HL-60 (cell line): Measurements from ENCODE around the gene PERM1.
A peak's percentile ranks its signal among the peaks of the same experiment; 100 is the strongest.

Experiments used
- DNase-seq, 2 experiments: peaks; one replicate each; pipeline ENCODE4 v3.0.0-alpha.2; 2010 to 2020; ENCODE audit warnings: low read depth in 1 of 2, low spot score in 1 of 2
- H3K27ac ChIP-seq: fragments of 250-450 bp; sonication (Bioruptor Pico); replicated peaks from 2 replicates; pipeline ENCODE4 v1.5.1; 2020; ENCODE audit warnings: mild to moderate bottlenecking, moderate library complexity
- H3K27me3 ChIP-seq: fragments of 250-450 bp; sonication (Bioruptor Pico); 2 replicates; pipeline ENCODE4 v1.5.1; 2021; ENCODE audit warnings: mild to moderate bottlenecking, moderate library complexity; ENCODE audit not compliant: insufficient read depth, poor library complexity, severe bottlenecking
- H3K4me3 ChIP-seq: replicated peaks from 2 replicates; pipeline ENCODE4 v1.5.1; 2011; ENCODE audit warnings: mild to moderate bottlenecking, control low read depth, low read length; ENCODE audit not compliant: insufficient read depth
- CTCF ChIP-seq: IDR thresholded peaks from one replicate; pipeline ENCODE4 v1.5.1; 2011; ENCODE audit warnings: low read length, control low read depth, inconsistent platforms; ENCODE audit not compliant: insufficient read depth
- GABPA ChIP-seq: IDR thresholded peaks from 2 replicates; pipeline ENCODE4 v1.6.1; 2012; ENCODE audit warnings: low read depth
- POLR2AphosphoS5 ChIP-seq: IDR thresholded peaks from 2 replicates; pipeline ENCODE4 v1.6.1; 2012; ENCODE audit warnings: low read depth
- SPI1 ChIP-seq: IDR thresholded peaks from 2 replicates; pipeline ENCODE4 v1.6.1; 2012; ENCODE audit warnings: low read depth, mild to moderate bottlenecking, borderline replicate concordance
- TF ChIP-seq, protein P1 (sequence below): IDR thresholded peaks from 2 replicates; pipeline ENCODE4 v1.6.1; 2012; ENCODE audit warnings: low read depth; ENCODE audit not compliant: insufficient replicate concordance

PERM1 gene

DNA sequence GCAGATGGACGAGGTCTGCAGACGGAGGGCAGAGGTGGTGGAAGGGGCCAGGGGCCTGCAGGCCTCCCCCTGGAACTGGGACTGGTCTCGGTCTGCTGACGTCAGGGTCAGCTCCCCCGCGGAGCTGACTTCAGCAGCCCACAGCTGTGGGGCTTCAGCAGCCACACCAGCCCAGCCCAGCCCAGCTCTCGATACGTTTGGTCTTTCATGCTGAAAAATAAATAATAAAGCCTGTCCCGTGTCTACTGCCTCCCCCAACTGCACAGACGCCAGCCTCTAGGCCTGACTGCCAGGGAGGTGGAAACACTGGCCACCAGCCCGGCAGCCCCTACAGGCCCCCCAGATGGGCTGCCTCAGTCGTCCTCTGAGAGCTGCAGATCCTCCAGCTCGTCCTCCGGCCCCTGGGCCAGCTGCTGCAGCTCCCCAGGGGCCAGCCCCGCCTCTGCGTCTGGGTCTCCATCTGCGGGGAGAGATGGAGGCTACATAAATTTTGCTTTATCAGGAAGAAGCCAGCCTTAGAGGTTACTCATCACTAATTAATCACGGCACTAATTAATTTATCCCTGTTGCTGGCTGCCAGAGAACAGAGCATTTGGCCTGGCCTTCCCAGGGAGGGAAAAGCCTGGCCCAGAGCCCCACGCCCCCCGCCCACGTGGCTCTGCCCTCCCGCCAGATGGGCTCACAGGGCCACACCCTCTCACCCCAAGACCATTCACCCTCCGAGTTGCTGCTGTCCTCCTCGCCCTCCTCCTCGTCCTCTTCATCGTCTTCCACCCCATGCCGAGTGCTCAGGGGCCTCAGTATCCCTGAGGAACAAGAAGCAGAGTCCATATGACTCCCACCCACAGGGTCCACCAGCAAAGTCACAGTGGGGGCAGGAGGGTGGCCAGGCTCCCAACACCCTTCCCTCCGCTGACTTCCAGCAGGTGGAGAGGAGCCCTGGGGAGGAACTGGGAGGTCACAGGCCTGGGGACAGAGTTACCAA is 37.3 kb downstream of the PERM1 start:
- no peak overlapping the region for H3K4me3 ChIP-seq
- peaks cover 25% of the 10 kb centered on the region for H3K27me3 ChIP-seq
- no peak overlapping the region for H3K27ac ChIP-seq
- TF ChIP-seq CTCF (no peak), POLR2AphosphoS5 (peak; percentile 2; the same call in 1 of the 2 replicates)
- DNase-seq: no peak

DNA sequence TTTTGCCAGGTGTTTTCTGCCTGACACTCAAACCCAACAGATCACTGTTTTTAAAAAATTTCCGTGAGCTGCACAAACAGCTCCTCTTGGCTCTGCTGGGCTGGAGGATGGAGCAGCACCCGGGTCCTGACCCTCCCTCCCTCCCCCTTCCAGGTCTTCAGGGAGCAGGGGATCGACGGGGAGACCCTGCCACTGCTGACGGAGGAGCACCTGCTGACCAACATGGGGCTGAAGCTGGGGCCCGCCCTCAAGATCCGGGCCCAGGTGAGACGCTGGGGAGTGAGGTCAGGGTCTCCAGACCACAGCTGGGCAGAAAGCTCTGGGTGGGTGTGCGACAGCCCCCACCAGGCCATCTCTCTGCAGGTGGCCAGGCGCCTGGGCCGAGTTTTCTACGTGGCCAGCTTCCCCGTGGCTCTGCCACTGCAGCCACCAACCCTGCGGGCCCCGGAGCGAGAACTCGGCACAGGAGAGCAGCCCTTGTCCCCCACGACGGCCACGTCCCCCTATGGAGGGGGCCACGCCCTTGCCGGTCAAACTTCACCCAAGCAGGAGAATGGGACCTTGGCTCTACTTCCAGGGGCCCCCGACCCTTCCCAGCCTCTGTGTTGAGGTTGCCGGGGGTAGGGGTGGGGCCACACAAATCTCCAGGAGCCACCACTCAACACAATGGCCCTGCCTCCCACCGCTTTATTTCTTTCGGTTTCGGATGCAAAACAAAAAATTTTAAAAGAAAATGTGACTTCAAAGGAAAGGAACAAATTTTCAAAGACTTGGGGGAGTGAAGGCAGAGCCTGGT is 38.1 kb downstream of the PERM1 start:
- Histone ChIP-seq H3K27me3 (peaks cover 25% of the 10 kb centered on the region), H3K27ac (no peak overlapping the region)

GRCh38 chr1:942864-943533 is 38.9 kb downstream of the PERM1 start:
- H3K27me3 ChIP-seq: peaks cover 25% of the 10 kb centered on the region
- H3K27ac ChIP-seq: no peak overlapping the region
- TF ChIP-seq POLR2AphosphoS5: peak; percentile 65
- TF ChIP-seq, protein P1, sequence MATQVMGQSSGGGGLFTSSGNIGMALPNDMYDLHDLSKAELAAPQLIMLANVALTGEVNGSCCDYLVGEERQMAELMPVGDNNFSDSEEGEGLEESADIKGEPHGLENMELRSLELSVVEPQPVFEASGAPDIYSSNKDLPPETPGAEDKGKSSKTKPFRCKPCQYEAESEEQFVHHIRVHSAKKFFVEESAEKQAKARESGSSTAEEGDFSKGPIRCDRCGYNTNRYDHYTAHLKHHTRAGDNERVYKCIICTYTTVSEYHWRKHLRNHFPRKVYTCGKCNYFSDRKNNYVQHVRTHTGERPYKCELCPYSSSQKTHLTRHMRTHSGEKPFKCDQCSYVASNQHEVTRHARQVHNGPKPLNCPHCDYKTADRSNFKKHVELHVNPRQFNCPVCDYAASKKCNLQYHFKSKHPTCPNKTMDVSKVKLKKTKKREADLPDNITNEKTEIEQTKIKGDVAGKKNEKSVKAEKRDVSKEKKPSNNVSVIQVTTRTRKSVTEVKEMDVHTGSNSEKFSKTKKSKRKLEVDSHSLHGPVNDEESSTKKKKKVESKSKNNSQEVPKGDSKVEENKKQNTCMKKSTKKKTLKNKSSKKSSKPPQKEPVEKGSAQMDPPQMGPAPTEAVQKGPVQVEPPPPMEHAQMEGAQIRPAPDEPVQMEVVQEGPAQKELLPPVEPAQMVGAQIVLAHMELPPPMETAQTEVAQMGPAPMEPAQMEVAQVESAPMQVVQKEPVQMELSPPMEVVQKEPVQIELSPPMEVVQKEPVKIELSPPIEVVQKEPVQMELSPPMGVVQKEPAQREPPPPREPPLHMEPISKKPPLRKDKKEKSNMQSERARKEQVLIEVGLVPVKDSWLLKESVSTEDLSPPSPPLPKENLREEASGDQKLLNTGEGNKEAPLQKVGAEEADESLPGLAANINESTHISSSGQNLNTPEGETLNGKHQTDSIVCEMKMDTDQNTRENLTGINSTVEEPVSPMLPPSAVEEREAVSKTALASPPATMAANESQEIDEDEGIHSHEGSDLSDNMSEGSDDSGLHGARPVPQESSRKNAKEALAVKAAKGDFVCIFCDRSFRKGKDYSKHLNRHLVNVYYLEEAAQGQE: no peak
- no peak overlapping the region for H3K4me3 ChIP-seq
- DNase-seq: no peak

More for the DNA sequence above, 38.1 kb downstream of the PERM1 start:
- TF ChIP-seq SPI1 (no peak), CTCF (no peak), GABPA (no peak), POLR2AphosphoS5 (no peak)
- TF ChIP-seq, protein P1: no peak
- no peak for DNase-seq
- H3K4me3 ChIP-seq: no peak overlapping the region

DNA sequence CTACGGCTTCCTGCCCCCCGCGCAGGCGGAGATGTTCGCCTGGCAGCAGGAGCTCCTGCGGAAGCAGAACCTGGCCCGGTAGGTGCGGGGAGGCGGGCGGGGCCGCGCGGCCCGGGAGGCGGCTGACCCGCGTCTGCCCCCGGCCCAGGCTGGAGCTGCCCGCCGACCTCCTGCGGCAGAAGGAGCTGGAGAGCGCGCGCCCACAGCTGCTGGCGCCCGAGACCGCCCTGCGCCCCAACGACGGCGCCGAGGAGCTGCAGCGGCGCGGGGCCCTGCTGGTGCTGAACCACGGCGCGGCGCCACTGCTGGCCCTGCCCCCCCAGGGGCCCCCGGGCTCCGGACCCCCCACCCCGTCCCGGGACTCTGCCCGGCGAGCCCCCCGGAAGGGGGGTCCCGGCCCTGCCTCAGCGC is 39.5 kb downstream of the PERM1 start:
- Histone ChIP-seq H3K27me3 (peaks cover 25% of the 10 kb centered on the region), H3K27ac (no peak overlapping the region), H3K4me3 (no peak overlapping the region)
- TF ChIP-seq SPI1 (no peak), GABPA (no peak), CTCF (no peak), POLR2AphosphoS5 (no peak)
- TF ChIP-seq, protein P1: no peak
- DNase-seq: no peak
